Measurements from ENCODE around the gene C20orf202. TPM values are rescaled to one million over a fixed set of nuclear protein-coding genes. Genes with fewer than 3 reads are reported as not detected.

C20orf202 gene
- not detected in 5 replicates for total RNA-seq (2022; extraction: Qiagen RNA extraction; ENCODE audit: low read depth)

GRCh38 chr20:1202762-1203504, at the start of gene C20orf202:
C20orf202 (plus strand) TSS chr20:1203454; CDS start chr20:1203586, 132 bp downstream.

GRCh38 chr20:1184638-1185315, 18.5 kb upstream of the C20orf202 start, which contains the start of gene TMEM74B:
TMEM74B (minus strand) TSS chr20:1184981; CDS start chr20:1183801, 1,180 bp downstream.

GRCh38 chr20:1225783-1226654, 22.8 kb downstream of the C20orf202 start, which contains the start of gene RAD21L1:
RAD21L1 (plus strand) TSS chr20:1226044; CDS start chr20:1228454, 2,410 bp downstream.

Other genes with a start within 250 kb of the C20orf202 start
- gene RSPO4, start 201.1 kb upstream of the C20orf202 start, total RNA-seq (2022; extraction: Qiagen RNA extraction; ENCODE audit: low read depth) = not detected in 5 replicates
- gene PSMF1, start 84.9 kb upstream of the C20orf202 start, total RNA-seq (2022; extraction: Qiagen RNA extraction; ENCODE audit: low read depth) = 198 to 224 TPM (median 215 TPM) in 5 replicates
- 2.5 to 5.3 TPM (median 3.4 TPM) in 5 replicates for gene TMEM74B, start 18.5 kb upstream of the C20orf202 start, total RNA-seq (2022; extraction: Qiagen RNA extraction; ENCODE audit: low read depth)
- not detected in 5 replicates for gene RAD21L1, start 22.6 kb downstream of the C20orf202 start, total RNA-seq (2022; extraction: Qiagen RNA extraction; ENCODE audit: low read depth)
- 2.4 to 5.1 TPM (median 4.4 TPM) in 5 replicates for gene SNPH, start 62.8 kb downstream of the C20orf202 start, total RNA-seq (2022; extraction: Qiagen RNA extraction; ENCODE audit: low read depth)
- 0.81 to 1.6 TPM (median 1.4 TPM) in 5 replicates for gene SDCBP2, start 125.7 kb downstream of the C20orf202 start, total RNA-seq (2022; extraction: Qiagen RNA extraction; ENCODE audit: low read depth)
- 408 to 573 TPM (median 515 TPM) in 5 replicates for gene FKBP1A, start 189.6 kb downstream of the C20orf202 start, total RNA-seq (2022; extraction: Qiagen RNA extraction; ENCODE audit: low read depth)